ENCODE results near the gene DISC1.

The DISC1 gene

GRCh38 chr1:231734417-231734816 lies 107.8 kb downstream of the DISC1 start:
- TF ChIP-seq SNAI2 (CRISPR knock-in tag; IDR thresholded peaks at IDR 0.05), result no peak
- TF ChIP-seq ZNF565 (CRISPR knock-in tag; conservative IDR thresholded peaks at IDR 0.05; ENCODE audit: low read depth), result no peak
- no peak for TF ChIP-seq ESRRG (CRISPR knock-in tag; IDR thresholded peaks at IDR 0.05)
- no peak for TF ChIP-seq PATZ1 (CRISPR knock-in tag; IDR thresholded peaks at IDR 0.05; ENCODE audit: borderline replicate concordance)
- TF ChIP-seq CREB5 (CRISPR knock-in tag; IDR thresholded peaks at IDR 0.05; ENCODE audit: low read depth), result no peak
- no peak for TF ChIP-seq CSRNP3 (CRISPR knock-in tag; IDR thresholded peaks at IDR 0.05)
- TF ChIP-seq POU6F1 (CRISPR knock-in tag; IDR thresholded peaks at IDR 0.05; ENCODE audit: borderline replicate concordance, low read depth), result no peak
- no peak for TF ChIP-seq ARNTL (CRISPR knock-in tag; IDR thresholded peaks at IDR 0.05; ENCODE audit: borderline replicate concordance, low read depth)
- TF ChIP-seq OSR1 (CRISPR knock-in tag; IDR thresholded peaks at IDR 0.05), result no peak
- no peak for TF ChIP-seq TSHZ2 (CRISPR knock-in tag; IDR thresholded peaks at IDR 0.05)
- TF ChIP-seq GLIS3 (CRISPR knock-in tag; IDR thresholded peaks at IDR 0.05), result no peak
- no peak for TF ChIP-seq ZNF70 (CRISPR knock-in tag; IDR thresholded peaks at IDR 0.05)
- TF ChIP-seq PPARA (CRISPR knock-in tag; IDR thresholded peaks at IDR 0.05; ENCODE audit: borderline replicate concordance), result no peak
- TF ChIP-seq TOX (CRISPR knock-in tag; IDR thresholded peaks at IDR 0.05; ENCODE audit: borderline replicate concordance), result no peak
- no peak for TF ChIP-seq RARB (CRISPR knock-in tag; IDR thresholded peaks at IDR 0.05)

GRCh38 chr1:231735411-231735810 lies 108.8 kb downstream of the DISC1 start:
- ATAC-seq, result no peak
- TF ChIP-seq ZNF8 (CRISPR knock-in tag; IDR thresholded peaks at IDR 0.05), result no peak
- no peak for TF ChIP-seq ZFP30 (CRISPR knock-in tag; IDR thresholded peaks at IDR 0.05)
- no peak for TF ChIP-seq CREB5 (CRISPR knock-in tag; IDR thresholded peaks at IDR 0.05; ENCODE audit: low read depth)
- no peak for TF ChIP-seq TSHZ2 (CRISPR knock-in tag; IDR thresholded peaks at IDR 0.05)
- no peak for TF ChIP-seq POU6F1 (CRISPR knock-in tag; IDR thresholded peaks at IDR 0.05; ENCODE audit: borderline replicate concordance, low read depth)
- no peak for TF ChIP-seq CSDC2 (CRISPR knock-in tag; IDR thresholded peaks at IDR 0.05)
- TF ChIP-seq ZC3H10 (CRISPR knock-in tag; IDR thresholded peaks at IDR 0.05), result no peak
- TF ChIP-seq ZFP3 (CRISPR knock-in tag; IDR thresholded peaks at IDR 0.05), result no peak
- TF ChIP-seq ZNF565 (CRISPR knock-in tag; conservative IDR thresholded peaks at IDR 0.05; ENCODE audit: low read depth), result no peak
- TF ChIP-seq SNAI2 (CRISPR knock-in tag; IDR thresholded peaks at IDR 0.05), result no peak
- TF ChIP-seq GLIS3 (CRISPR knock-in tag; IDR thresholded peaks at IDR 0.05), result no peak
- no peak for TF ChIP-seq PPARA (CRISPR knock-in tag; IDR thresholded peaks at IDR 0.05; ENCODE audit: borderline replicate concordance)
- no peak for TF ChIP-seq TOX (CRISPR knock-in tag; IDR thresholded peaks at IDR 0.05; ENCODE audit: borderline replicate concordance)
- no peak for TF ChIP-seq TCF4 (CRISPR knock-in tag; IDR thresholded peaks at IDR 0.05; ENCODE audit: borderline replicate concordance)
- no peak for TF ChIP-seq PATZ1 (CRISPR knock-in tag; IDR thresholded peaks at IDR 0.05; ENCODE audit: borderline replicate concordance)

More at GRCh38 chr1:231734417-231734816, 107.8 kb downstream of the DISC1 start:
- no peak for ATAC-seq
